Measurements from ENCODE around the gene TPRA1.

The TPRA1 gene

GRCh38 chr3:127590593-127591465, at the start of gene TPRA1:
Gene TPRA1 (minus strand): TSS chr3:127590733. CDS start chr3:127580146, 10,587 bp downstream.
- DNase-seq = peak; percentile 90 to 97

- no peak for DNase-seq
Measured at GRCh38 chr3:127640042-127640355, 49.5 kb upstream of the TPRA1 start.

- no peak for DNase-seq
Measured at GRCh38 chr3:127639173-127640041, 48.9 kb upstream of the TPRA1 start.

- DNase-seq = no peak
Measured at GRCh38 chr3:127637971-127638370, 47.4 kb upstream of the TPRA1 start.

- no peak for DNase-seq
Measured at GRCh38 chr3:127637546-127637945, 47.0 kb upstream of the TPRA1 start.

GRCh38 chr3:127634653-127635052, 44.1 kb upstream of the TPRA1 start:
- no peak for DNase-seq

GRCh38 chr3:127632035-127632820, 41.7 kb upstream of the TPRA1 start:
- no peak for DNase-seq

- no peak for DNase-seq
Measured at GRCh38 chr3:127630811-127631714, 40.5 kb upstream of the TPRA1 start.

GRCh38 chr3:127629467-127630403, 39.2 kb upstream of the TPRA1 start:
- DNase-seq = no peak

GRCh38 chr3:127628788-127629466, 38.4 kb upstream of the TPRA1 start, which contains the start of gene PODXL2:
Gene PODXL2 (plus strand): TSS chr3:127629185. CDS start chr3:127629220, 35 bp downstream.
- peak in 1 of 2 donors; percentile 22 for DNase-seq

GRCh38 chr3:127628426-127628787, 37.9 kb upstream of the TPRA1 start:
- DNase-seq = no peak

GRCh38 chr3:127625821-127626220, 35.3 kb upstream of the TPRA1 start:
- DNase-seq = no peak

GRCh38 chr3:127624063-127624462, 33.5 kb upstream of the TPRA1 start:
- DNase-seq = no peak

GRCh38 chr3:127622772-127623576, 32.4 kb upstream of the TPRA1 start:
- DNase-seq = no peak

GRCh38 chr3:127622031-127622430, 31.5 kb upstream of the TPRA1 start:
- DNase-seq = no peak

GRCh38 chr3:127620637-127621375, 30.3 kb upstream of the TPRA1 start:
- no peak for DNase-seq

- no peak for DNase-seq
Measured at GRCh38 chr3:127618891-127619290, 28.4 kb upstream of the TPRA1 start.

- DNase-seq = no peak
Measured at GRCh38 chr3:127616836-127617605, 26.5 kb upstream of the TPRA1 start.

All from hippocampal formation (tissue), 2 donors.